SU-DHL-6 (cell line): ENCODE data around the gene ADPRHL1.

Experiments
- H2AFZ ChIP-seq: fragments of 200-600 bp; sonication (generic); 2 replicates; pipeline ENCODE4 v1.6.1; 2014; ENCODE audit warnings: low read depth, mild to moderate bottlenecking, moderate library complexity, mixed read lengths, antibody characterized with exemption, low read length; ENCODE audit not compliant: severe bottlenecking
- H3F3A ChIP-seq: fragments of 200-600 bp; shearing (Covaris generic); 2 replicates; pipeline ENCODE4 v1.6.0; 2016; ENCODE audit warnings: antibody characterized with exemption, mild to moderate bottlenecking; ENCODE audit not compliant: insufficient read depth
- H3K27ac ChIP-seq: fragments of 200-600 bp; sonication (generic); 2 replicates; pipeline ENCODE4 v1.5.1; 2016; ENCODE audit warnings: low read depth, mild to moderate bottlenecking, low read length, moderate library complexity, mixed read lengths
- H3K27me3 ChIP-seq: fragments of 200-600 bp; sonication (generic), shearing (Covaris generic); 2 replicates; pipeline ENCODE4 v1.6.0; 2014; ENCODE audit warnings: mild to moderate bottlenecking, low read length
- H3K36me3 ChIP-seq: fragments of 200-600 bp; sonication (generic); 2 replicates; pipeline ENCODE4 v1.6.1; 2014; ENCODE audit warnings: mild to moderate bottlenecking, low read length, mixed read lengths
- H3K4me2 ChIP-seq: fragments of 300-600, 200-600 bp; shearing (Covaris generic), sonication (generic); 2 replicates; pipeline ENCODE4 v1.6.0; 2014; ENCODE audit warnings: low read length, low read depth, mild to moderate bottlenecking; ENCODE audit not compliant: poor library complexity, severe bottlenecking
- H3K4me3 ChIP-seq: fragments of 200-600 bp; sonication (generic); 2 replicates; pipeline ENCODE4 v1.5.1; 2014; ENCODE audit warnings: antibody characterized with exemption, low read length, mild to moderate bottlenecking, mixed read lengths; ENCODE audit not compliant: insufficient read depth, poor library complexity, severe bottlenecking
- H3K79me2 ChIP-seq: fragments of 200-600 bp; sonication (generic); 2 replicates; pipeline ENCODE4 v1.6.1; 2014; ENCODE audit warnings: mild to moderate bottlenecking, low read length, moderate library complexity; ENCODE audit not compliant: insufficient read depth
- H3K9ac ChIP-seq: fragments of 200-600 bp; sonication (generic); 2 replicates; pipeline ENCODE4 v1.7.0; 2014; ENCODE audit warnings: mild to moderate bottlenecking, low read length
- H3K9me2 ChIP-seq: fragments of 200-600 bp; sonication (generic); replicated peaks from 2 replicates; pipeline ENCODE4 v1.6.1; 2014; ENCODE audit warnings: low read length; ENCODE audit not compliant: insufficient read depth
- H3K9me3 ChIP-seq: fragments of 200-600 bp; sonication (generic); 2 replicates; pipeline ENCODE4 v1.6.1; 2014; ENCODE audit warnings: low read length, mixed read lengths; ENCODE audit not compliant: insufficient read depth
- H4K20me1 ChIP-seq: fragments of 200-600 bp; sonication (generic); 2 replicates; pipeline ENCODE4 v1.6.1; 2014; ENCODE audit warnings: low read depth, mild to moderate bottlenecking, antibody characterized with exemption, low read length, moderate library complexity, mixed read lengths
- CTCF ChIP-seq: fragments of 200-600 bp; sonication (generic); IDR thresholded peaks from one replicate; pipeline ENCODE4 v1.5.1; 2017; ENCODE audit warnings: antibody characterized with exemption, mild to moderate bottlenecking, low read length, moderate library complexity; ENCODE audit not compliant: insufficient read depth, poor library complexity, severe bottlenecking
- EZH2phosphoT487 ChIP-seq: fragments of 200-600 bp; sonication (generic), shearing (Covaris generic); conservative IDR thresholded peaks from 2 replicates; pipeline ENCODE4 v1.6.1; 2018; ENCODE audit warnings: mild to moderate bottlenecking, antibody characterized with exemption, low read length, moderate library complexity, mixed read lengths

ADPRHL1 gene

DNA sequence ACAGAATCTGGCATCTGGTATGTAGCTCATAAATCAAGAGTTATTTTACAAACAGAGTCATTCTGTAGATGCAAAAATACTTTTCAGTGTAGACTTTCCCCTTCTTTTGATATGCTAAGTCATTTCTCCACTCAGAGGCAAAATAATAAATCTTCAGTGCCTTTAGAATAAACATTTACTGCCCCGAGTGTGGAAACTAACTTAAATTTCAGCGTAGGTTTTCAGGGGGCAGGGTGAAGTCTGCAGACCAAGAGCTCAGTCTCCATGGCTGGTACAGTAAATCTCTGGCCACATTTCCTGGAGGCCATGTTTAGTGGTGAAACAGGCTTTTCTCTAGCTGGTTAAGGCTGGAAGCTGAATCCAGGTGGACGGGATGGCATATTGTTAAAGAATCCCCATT is 13.1 kb upstream of the ADPRHL1 start:
- Histone ChIP-seq H2AFZ (no peak overlapping the region), H3K79me2 (peaks cover 4% of the 10 kb centered on the region; the same call in 1 of the 2 replicates), H3K27ac (no peak overlapping the region), H3K36me3 (peaks cover 9% of the 10 kb centered on the region; the same call in 1 of the 2 replicates), H3K4me3 (no peak overlapping the region), H3K9ac (no peak overlapping the region), H3K9me2 (no peaks in the 10 kb centered on the region), H3F3A (no peaks in the 10 kb centered on the region), H4K20me1 (no peaks in the 10 kb centered on the region), H3K27me3 (no peaks in the 10 kb centered on the region), H3K4me2 (no peak overlapping the region), H3K9me3 (no peaks in the 10 kb centered on the region)
- TF ChIP-seq CTCF (no peak), EZH2phosphoT487 (no peak)

DNA sequence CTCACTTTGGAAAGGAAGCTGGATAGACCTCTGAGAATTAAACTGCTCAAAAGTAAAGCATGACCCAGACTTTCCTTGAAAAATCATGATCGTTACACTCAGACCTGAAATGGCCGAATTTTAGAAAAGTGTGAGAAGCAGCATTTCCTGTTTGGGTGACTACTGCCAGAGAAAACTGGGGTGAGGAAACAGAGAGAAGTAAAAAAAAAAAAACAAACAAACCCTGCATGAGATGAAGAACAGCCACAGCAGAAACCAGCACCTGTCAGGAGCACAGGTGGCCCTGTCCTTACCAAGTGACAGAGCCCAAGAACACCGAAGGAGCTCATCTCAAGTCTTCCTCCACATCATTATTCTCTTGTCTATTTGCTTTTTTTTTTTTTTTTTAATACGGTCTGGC is 12.0 kb upstream of the ADPRHL1 start:
- H3K4me3 ChIP-seq = no peak overlapping the region
- H4K20me1 ChIP-seq = no peaks in the 10 kb centered on the region
- H3K79me2 ChIP-seq = peaks cover 4% of the 10 kb centered on the region; the same call in 1 of the 2 replicates
- no peaks in the 10 kb centered on the region for H3K9me2 ChIP-seq
- H3K27me3 ChIP-seq = no peaks in the 10 kb centered on the region
- H3K9me3 ChIP-seq = no peaks in the 10 kb centered on the region
- peaks cover 9% of the 10 kb centered on the region; the same call in 1 of the 2 replicates for H3K36me3 ChIP-seq
- H3K4me2 ChIP-seq = no peak overlapping the region
- H3K27ac ChIP-seq = no peak overlapping the region
- no peaks in the 10 kb centered on the region for H3F3A ChIP-seq
- no peak for TF ChIP-seq CTCF
- TF ChIP-seq EZH2phosphoT487 = no peak
- H2AFZ ChIP-seq = no peak overlapping the region
- H3K9ac ChIP-seq = no peak overlapping the region

DNA sequence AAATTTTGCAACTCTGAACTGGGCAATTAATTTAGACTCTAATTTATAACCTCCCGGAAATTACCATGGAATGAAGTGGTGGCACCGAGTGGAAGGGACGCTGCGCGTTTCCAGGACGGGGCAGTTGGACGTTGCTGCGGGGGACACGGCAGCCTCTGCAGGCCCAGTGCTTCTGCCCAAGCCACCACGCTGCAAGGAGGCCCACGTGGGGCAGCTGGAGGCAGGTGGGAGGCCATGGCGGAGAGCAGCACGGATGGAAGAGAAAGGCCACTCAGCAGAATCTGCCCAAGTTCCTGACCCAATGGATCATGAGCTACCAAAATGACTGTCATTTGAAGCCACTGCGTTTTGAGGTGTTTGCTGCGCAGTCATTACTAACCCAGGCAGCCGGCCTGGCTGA is 11.2 kb upstream of the ADPRHL1 start:
- no peak overlapping the region for H3K9ac ChIP-seq
- peaks cover 4% of the 10 kb centered on the region; the same call in 1 of the 2 replicates for H3K79me2 ChIP-seq
- no peaks in the 10 kb centered on the region for H3K9me3 ChIP-seq
- H3K9me2 ChIP-seq = no peaks in the 10 kb centered on the region
- no peaks in the 10 kb centered on the region for H3K27me3 ChIP-seq
- H4K20me1 ChIP-seq = no peaks in the 10 kb centered on the region
- H3K36me3 ChIP-seq = peaks cover 9% of the 10 kb centered on the region; the same call in 1 of the 2 replicates
- H3K4me2 ChIP-seq = no peak overlapping the region
- H3K4me3 ChIP-seq = no peak overlapping the region
- TF ChIP-seq CTCF (no peak), EZH2phosphoT487 (no peak)
- no peaks in the 10 kb centered on the region for H3F3A ChIP-seq
- H2AFZ ChIP-seq = no peak overlapping the region
- H3K27ac ChIP-seq = no peak overlapping the region
